Fibroblast of the conjunctiva (primary cell): ENCODE measurements around the gene TAOK1.

Source experiments
- DNase-seq: peaks from one replicate; pipeline ENCODE4 v3.0.0-alpha.2; 2010; ENCODE audit warnings: low read depth

The TAOK1 gene

GRCh38 chr17:29571883-29572681 is 181.9 kb downstream of the TAOK1 start:
- no peak for DNase-seq

GRCh38 chr17:29572691-29573557 is 182.8 kb downstream of the TAOK1 start:
- no peak for DNase-seq

DNA sequence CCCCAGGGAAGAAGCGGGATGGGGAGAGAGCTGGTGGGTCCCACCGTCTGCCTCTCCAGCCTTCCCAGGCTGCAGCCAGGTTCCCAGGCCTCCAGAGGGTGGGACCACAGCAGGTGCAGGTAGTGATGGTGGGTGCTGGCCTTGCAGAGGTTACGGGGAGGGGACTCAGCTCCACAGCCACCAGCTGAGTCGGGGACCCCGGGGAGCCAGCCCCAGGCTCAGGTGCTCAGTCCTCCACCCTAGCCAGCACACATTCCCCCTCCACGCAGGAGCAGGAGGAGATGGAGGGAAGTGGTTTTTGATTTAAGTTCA is 183.4 kb downstream of the TAOK1 start:
- DNase-seq, result no peak

GRCh38 chr17:29573871-29574731 is 183.9 kb downstream of the TAOK1 start:
- DNase-seq, result no peak

DNA sequence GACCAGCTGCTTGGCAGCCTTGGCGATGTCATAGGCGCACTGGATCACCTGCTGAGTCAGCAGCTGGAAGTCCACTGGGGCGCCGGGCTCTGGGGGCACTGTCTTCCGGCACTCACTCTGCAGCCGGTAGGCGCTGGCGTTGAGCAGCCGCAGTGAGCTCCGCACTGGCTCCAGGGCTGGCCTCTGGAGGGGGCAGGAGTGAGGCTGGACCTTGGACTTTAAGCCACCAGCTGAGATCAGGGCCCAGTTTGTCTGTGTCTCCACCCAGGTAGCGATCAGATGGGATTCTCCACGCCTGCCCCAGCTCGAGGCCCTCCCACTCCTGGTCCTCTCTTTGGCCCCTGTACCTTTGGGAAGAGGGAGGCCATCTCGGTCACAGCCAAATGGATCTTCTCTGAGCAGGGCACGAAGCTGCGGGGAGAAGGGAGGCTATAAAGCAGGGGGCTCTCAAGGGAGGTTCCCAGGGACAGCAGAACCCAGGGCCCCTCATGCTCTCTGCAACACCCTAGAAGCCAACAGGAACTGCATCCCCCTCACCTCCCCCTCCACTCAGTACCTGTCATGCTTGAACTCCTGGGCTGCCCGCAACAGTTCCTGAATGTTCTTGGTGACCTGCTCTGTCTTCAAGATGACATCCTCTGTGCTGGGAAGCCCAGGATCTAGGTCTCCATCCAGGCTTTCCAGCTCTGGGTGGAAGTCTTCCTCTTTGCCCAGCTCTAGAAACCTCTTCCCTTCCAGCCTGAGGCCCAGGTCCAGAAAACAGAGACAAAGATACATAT is 184.8 kb downstream of the TAOK1 start:
- no peak for DNase-seq

- no peak for DNase-seq
These were observed 185.5 kb downstream of the TAOK1 start for GRCh38 chr17:29575511-29576213.

GRCh38 chr17:29576214-29577000 is 186.2 kb downstream of the TAOK1 start:
- no peak for DNase-seq

DNA sequence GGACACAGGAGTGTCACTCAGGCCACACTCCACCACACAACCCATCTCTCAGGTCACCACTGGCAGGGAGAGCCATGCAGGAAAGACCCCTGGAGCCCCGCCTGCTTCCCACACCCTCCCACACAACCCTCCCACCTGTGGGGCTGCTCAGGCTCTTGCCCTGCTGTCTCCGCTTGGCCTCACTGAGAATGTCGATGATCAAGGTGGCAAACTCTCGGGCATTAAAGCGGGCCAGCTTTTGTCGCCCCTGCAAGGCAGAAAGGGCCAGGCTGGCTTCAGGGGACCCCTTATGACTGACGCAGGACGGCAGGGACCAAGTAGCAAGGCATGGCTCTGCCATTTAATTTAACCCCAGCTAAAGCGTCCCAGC is 186.8 kb downstream of the TAOK1 start:
- DNase-seq, result no peak

DNA sequence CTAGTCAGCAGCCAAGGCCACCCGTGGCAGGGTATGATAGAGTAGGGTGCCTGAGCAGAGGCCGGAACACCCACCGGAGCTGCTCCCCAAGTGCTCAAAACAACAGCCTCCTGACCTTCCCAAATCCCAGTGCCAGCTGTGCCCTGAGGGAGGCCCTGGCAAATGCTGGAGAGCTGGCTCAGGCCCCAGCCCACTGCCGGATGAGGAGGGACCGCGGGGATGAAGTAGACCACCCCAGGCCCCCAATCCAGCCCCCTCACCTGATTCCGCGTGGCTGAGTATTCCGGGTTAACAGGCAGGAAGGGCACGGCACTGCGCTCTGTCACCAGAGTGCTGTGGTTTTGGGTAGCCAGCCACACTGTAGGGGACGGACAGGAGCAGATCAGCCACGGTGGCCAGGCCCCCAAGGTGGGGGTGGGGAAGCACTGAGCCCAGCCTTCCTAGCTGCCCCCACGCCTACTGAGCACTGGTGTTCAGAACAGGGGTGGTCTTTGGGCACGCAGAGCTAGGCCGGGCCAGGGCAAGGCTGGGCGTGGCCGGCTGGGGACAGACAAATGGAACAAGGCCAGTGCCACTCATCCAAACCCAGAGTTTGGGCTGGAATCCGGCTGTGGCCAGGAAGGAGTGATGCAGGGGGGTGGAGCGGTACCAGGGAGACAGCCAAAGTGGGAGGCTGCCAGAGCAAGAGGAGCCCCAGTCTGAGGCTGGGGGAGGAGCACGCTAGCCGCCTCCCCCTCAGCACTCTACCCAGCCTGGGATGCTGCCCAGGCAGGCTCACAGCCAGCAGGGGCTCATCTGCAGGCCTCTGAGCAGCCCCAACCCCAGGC is 187.4 kb downstream of the TAOK1 start:
- peak; percentile 40 for DNase-seq

GRCh38 chr17:29578626-29579485 is 188.7 kb downstream of the TAOK1 start:
- no peak for DNase-seq

- DNase-seq, result peak; percentile 69
These were observed 190.0 kb downstream of the TAOK1 start for GRCh38 chr17:29579866-29580771.

DNA sequence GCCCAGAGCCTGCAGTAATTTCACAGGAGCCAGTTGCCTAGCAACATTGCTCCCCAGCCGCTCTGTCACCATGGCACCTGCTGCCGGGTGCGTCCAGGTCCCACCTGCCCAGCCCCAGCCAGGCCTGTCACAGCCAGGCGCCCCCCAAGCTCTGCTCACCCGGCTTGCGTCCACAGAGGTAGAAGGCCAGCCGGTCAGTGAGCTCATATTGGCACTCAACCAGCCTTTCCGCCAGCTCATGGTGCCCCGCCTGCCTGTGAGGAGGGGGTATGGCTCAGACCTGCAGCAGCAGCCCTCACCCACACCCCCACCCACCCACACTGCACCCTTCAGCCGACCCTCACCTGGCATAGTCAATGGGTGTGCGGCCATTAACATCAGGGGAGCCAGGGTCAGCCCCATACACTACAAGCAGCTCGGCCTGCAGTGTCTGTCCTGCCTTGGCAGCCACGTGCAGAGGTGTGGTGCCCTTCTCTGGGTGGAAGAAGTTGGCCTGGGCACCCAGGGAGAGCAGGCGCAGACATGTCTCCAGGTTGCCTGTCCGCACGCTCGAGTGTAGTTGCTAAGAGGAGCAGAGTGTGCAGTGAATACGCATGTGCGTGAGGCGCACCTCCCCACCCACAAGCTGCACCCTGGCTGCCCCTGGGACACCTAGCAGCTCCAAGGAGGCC is 191.6 kb downstream of the TAOK1 start:
- DNase-seq, result no peak

- DNase-seq, result no peak
These were observed 192.1 kb downstream of the TAOK1 start for GRCh38 chr17:29582254-29582765.

DNA sequence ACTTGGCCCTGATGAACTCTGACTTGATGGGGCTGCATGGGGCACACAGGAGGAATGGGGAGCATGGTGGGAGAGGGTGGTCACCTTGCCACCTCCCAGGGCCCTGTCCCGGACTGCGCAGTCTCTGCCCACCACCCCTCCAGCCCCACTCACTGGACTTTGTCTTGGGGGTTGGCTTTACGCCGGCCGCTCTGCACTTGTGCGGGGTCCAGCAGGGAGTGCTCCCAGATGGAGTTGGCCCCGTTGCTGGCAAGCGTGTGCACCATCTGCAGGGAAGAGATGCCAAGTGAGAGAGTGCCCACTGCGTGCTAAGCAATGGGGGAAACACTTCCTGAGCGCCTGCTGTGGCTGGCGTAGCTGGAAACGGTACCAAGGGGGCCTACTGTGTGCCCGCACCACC is 192.6 kb downstream of the TAOK1 start:
- no peak for DNase-seq

- no peak for DNase-seq
These were observed 193.4 kb downstream of the TAOK1 start for GRCh38 chr17:29583324-29584248.
